H1 (cell line): ENCODE results near the gene PCIF1. TPM values are rescaled to one million over a fixed set of nuclear protein-coding genes. Genes with fewer than 3 reads are reported as not detected.
A peak's percentile ranks its signal among the peaks of the same experiment; 100 is the strongest.

Experiments
- CTCF ChIA-PET: fragments of 300-600 bp; sonication (Branson Sonifier 250); formaldehyde crosslinking; loops from one replicate; lab custom pipeline; 2021; ENCODE audit not compliant: partially characterized antibody; lab: Charles Lee
- POLR2A ChIA-PET: fragments of 300-600 bp; sonication (Branson Sonifier 250); formaldehyde crosslinking; loops from one replicate; lab custom pipeline; 2021; ENCODE audit warnings: inconsistent platforms; ENCODE audit not compliant: partially characterized antibody; lab: Charles Lee
- DNase-seq, 2 experiments: peaks; one replicate each; pipeline versions ENCODE4 v3.0.0 to v3.0.0-alpha.2; 2010 to 2022; ENCODE audit warnings: low spot score in 2 of 2, low read depth in 1 of 2, mixed read lengths in 1 of 2
- FAIRE-seq: peaks from 2 replicates; lab custom pipeline; 2011; peaks lifted over from hg19 to GRCh38; lab: Jason Lieb, UNC
- H2AFZ ChIP-seq: 2 replicates; pipeline ENCODE4 v1.8.1; 2012; ENCODE audit warnings: low read length, inconsistent platforms
- H2AK5ac ChIP-seq: 2 replicates; pipeline ENCODE4 v1.6.1; 2013; ENCODE audit warnings: low read depth, low read length
- H2BK120ac ChIP-seq: replicated peaks from 2 replicates; pipeline ENCODE3; 2013; ENCODE audit warnings: low read depth, low read length, inconsistent platforms
- H2BK12ac ChIP-seq: 2 replicates; pipeline ENCODE4 v1.6.1; 2013; ENCODE audit warnings: low read depth, low read length
- H2BK15ac ChIP-seq: 2 replicates; pipeline ENCODE4 v1.6.1; 2013; ENCODE audit warnings: low read length
- H2BK20ac ChIP-seq: 2 replicates; pipeline ENCODE4 v1.6.1; 2013; ENCODE audit warnings: low read length
- H2BK5ac ChIP-seq: 2 replicates; pipeline ENCODE4 v1.6.1; 2013; ENCODE audit warnings: low read depth, low read length
- H3K14ac ChIP-seq: 2 replicates; pipeline ENCODE4 v1.6.1; 2013; ENCODE audit warnings: inconsistent platforms; ENCODE audit not compliant: insufficient read length
- H3K18ac ChIP-seq: 2 replicates; pipeline ENCODE4 v1.6.1; 2013; ENCODE audit warnings: low read length; ENCODE audit errors: extremely low read depth
- H3K23ac ChIP-seq: 2 replicates; pipeline ENCODE4 v1.6.1; 2013; ENCODE audit warnings: inconsistent platforms; ENCODE audit not compliant: insufficient read length
- H3K23me2 ChIP-seq: 2 replicates; pipeline ENCODE4 v1.6.1; 2013; ENCODE audit warnings: low read depth, low read length
- H3K27ac ChIP-seq: 2 replicates; pipeline ENCODE4 v1.6.1; 2011; ENCODE audit warnings: low read depth, low read length, inconsistent platforms
- H3K27me3 ChIP-seq, 4 experiments: replicated peaks in 1 of 4; 1 replicate in 1 of 4; 2 replicates in 3 of 4; pipeline versions ENCODE4 v1.6.1 to v1.8.1; 2011 to 2013; ENCODE audit warnings: low read length in 3 of 4, mild to moderate bottlenecking in 3 of 4, inconsistent platforms in 2 of 4, mixed read lengths in 2 of 4, moderate library complexity in 1 of 4; ENCODE audit not compliant: control insufficient read depth in 3 of 4, insufficient read depth in 3 of 4; ENCODE audit errors: extremely low read depth in 1 of 4
- H3K36me3 ChIP-seq, 4 experiments: 2 replicates each; pipeline versions ENCODE4 v1.6.1 to v1.8.1; 2011 to 2013; ENCODE audit warnings: mild to moderate bottlenecking in 4 of 4, low read length in 3 of 4, moderate library complexity in 2 of 4, control low read depth in 1 of 4, inconsistent platforms in 1 of 4; ENCODE audit not compliant: insufficient read depth in 4 of 4, control insufficient read depth in 2 of 4
- H3K4ac ChIP-seq: replicated peaks from 2 replicates; pipeline ENCODE3; 2013; ENCODE audit warnings: low read length, low read depth, mixed read lengths, inconsistent platforms; ENCODE audit not compliant: insufficient read length
- H3K4me1 ChIP-seq, 4 experiments: replicated peaks in 1 of 4; 1 replicate in 1 of 4; 2 replicates in 3 of 4; pipeline versions ENCODE4 v1.6.1 to v1.8.1; 2011 to 2013; ENCODE audit warnings: low read length in 3 of 4, inconsistent platforms in 2 of 4, mixed read lengths in 1 of 4; ENCODE audit not compliant: insufficient read depth in 4 of 4, control insufficient read depth in 3 of 4
- H3K4me2 ChIP-seq, 2 experiments: 2 replicates each; pipeline versions ENCODE4 v1.6.1 to v1.8.1; 2011 to 2013; ENCODE audit warnings: low read depth in 2 of 2, low read length in 2 of 2, control low read depth in 1 of 2, inconsistent platforms in 1 of 2, mild to moderate bottlenecking in 1 of 2; ENCODE audit not compliant: insufficient read depth in 1 of 2
- H3K4me3 ChIP-seq, 4 experiments: fragments of 200-600, 300-600 bp in 1 of 4; sonication (generic), shearing (Covaris generic), sonication (Bioruptor Twin) in 1 of 4; 2 replicates each; pipeline versions ENCODE4 v1.5.1 to v1.8.1; 2011 to 2016; ENCODE audit warnings: low read length in 4 of 4, low read depth in 3 of 4, control low read depth in 2 of 4, inconsistent platforms in 2 of 4, mild to moderate bottlenecking in 2 of 4, mixed read lengths in 1 of 4, moderate library complexity in 1 of 4; ENCODE audit not compliant: insufficient read depth in 2 of 4; ENCODE audit errors: extremely low read depth in 1 of 4
- H3K56ac ChIP-seq: replicated peaks from 2 replicates; pipeline ENCODE3; 2013; ENCODE audit warnings: low read depth, mild to moderate bottlenecking, mixed read lengths, low read length, inconsistent platforms; ENCODE audit not compliant: insufficient read length
- H3K79me1 ChIP-seq: 2 replicates; pipeline ENCODE4 v1.6.1; 2013; ENCODE audit warnings: low read depth, low read length, control low read depth
- H3K79me2 ChIP-seq, 2 experiments: 2 replicates each; pipeline versions ENCODE4 v1.6.1 to v1.8.1; 2012 to 2013; ENCODE audit warnings: low read length in 2 of 2, mild to moderate bottlenecking in 2 of 2, inconsistent platforms in 1 of 2; ENCODE audit not compliant: insufficient read depth in 2 of 2, control insufficient read depth in 1 of 2
- H3K9ac ChIP-seq, 4 experiments: replicated peaks in 1 of 4; 1 replicate in 1 of 4; 2 replicates in 3 of 4; pipeline versions ENCODE4 v1.6.1 to v1.8.1; 2011 to 2013; ENCODE audit warnings: low read depth in 3 of 4, low read length in 3 of 4, control low read depth in 2 of 4, mild to moderate bottlenecking in 2 of 4, moderate library complexity in 2 of 4, inconsistent platforms in 1 of 4; ENCODE audit errors: extremely low read depth in 1 of 4
- H3K9me3 ChIP-seq, 2 experiments: 2 replicates each; pipeline versions ENCODE4 v1.6.1 to v1.8.1; 2012 to 2013; ENCODE audit warnings: mild to moderate bottlenecking in 2 of 2, moderate library complexity in 2 of 2, control low read depth in 1 of 2, inconsistent platforms in 1 of 2, low read depth in 1 of 2, low read length in 1 of 2, mixed read lengths in 1 of 2; ENCODE audit not compliant: insufficient read depth in 2 of 2
- H4K20me1 ChIP-seq, 2 experiments: replicated peaks in 1 of 2; 2 replicates each; pipeline versions ENCODE3 to v1.8.1; 2011 to 2013; ENCODE audit warnings: inconsistent platforms in 2 of 2, low read length in 2 of 2, mild to moderate bottlenecking in 1 of 2; ENCODE audit not compliant: insufficient read depth in 2 of 2, control insufficient read depth in 1 of 2
- H4K5ac ChIP-seq: 2 replicates; pipeline ENCODE4 v1.6.1; 2013; ENCODE audit warnings: low read length, low read depth, mixed read lengths, inconsistent platforms; ENCODE audit not compliant: insufficient read length
- H4K8ac ChIP-seq: 2 replicates; pipeline ENCODE4 v1.8.0; 2013; ENCODE audit warnings: mild to moderate bottlenecking, moderate library complexity, low read length, inconsistent platforms; ENCODE audit not compliant: insufficient read depth; ENCODE audit errors: extremely low read depth
- H4K91ac ChIP-seq: replicated peaks from 2 replicates; pipeline ENCODE3; 2013; ENCODE audit warnings: low read length, mixed read lengths, inconsistent platforms; ENCODE audit not compliant: insufficient read length
- GTF2F1 ChIP-seq: IDR thresholded peaks from 2 replicates; pipeline ENCODE4 v1.6.1; 2012; ENCODE audit warnings: low read depth, low read length, improper control_type of control experiment, borderline replicate concordance
- WGBS, 2 experiments: shearing (Covaris generic) in 1 of 2; methylation state at CpG; one replicate each; pipeline versions ENCODE4 v1.1.6 to v1.1.7; 2013 to 2015; ENCODE audit warnings: low lambda C conversion rate in 2 of 2, mixed read lengths in 2 of 2, inconsistent platforms in 1 of 2, low coverage in 1 of 2, missing lambda C conversion rate in 1 of 2; ENCODE audit not compliant: insufficient replicate concordance in 2 of 2, insufficient coverage in 1 of 2, insufficient read length in 1 of 2; ENCODE audit errors: extremely low coverage in 1 of 2, missing lambda C conversion rate in 1 of 2; 5-methylcytosine and 5-hydroxymethylcytosine counted together
- polyA plus RNA-seq, 7 experiments: library from polyadenylated mRNA; depleted of rRNA in 3 of 7; stranded (reverse) in 5 of 7; unstranded in 2 of 7; fragments of >200 nt in 5 of 7; fragments of 200-250 nt in 2 of 7; gene quantifications; 1 replicate in 5 of 7; 2 replicates in 1 of 7; 4 replicates in 1 of 7; pipeline versions ENCODE4 v1.2.1 to v1.2.3, GENCODE V29; 2011 to 2013; ENCODE audit warnings: missing spikeins in 2 of 7, mixed read lengths in 2 of 7
- total RNA-seq: library from RNA; stranded (reverse); fragmentation: NEBNext Ultra II Directional; extraction: Animal tissue kit (Norgen Biotek cat#: 25700); gene quantifications from 2 replicates; pipeline ENCODE4 v1.2.1, GENCODE V29; 2021

PCIF1 gene
- total and polyA plus RNA-seq, 2 of the 8 experiments (the other 6 are each of a cell fraction or from before 2014, with no cell fraction given), result 30.3 to 30.6 TPM

- ChIA-PET POLR2A (interaction anchor here (1.7 to 2.0 kb wide), 2 partner anchors 38 to 41 kb away, joined by 4 read pairs; no protein-coding TSS in a partner anchor), CTCF (interaction anchor here (0.7 to 2.4 kb wide), 3 partner anchors 12 to 38 kb away, joined by 3 to 13 read pairs (median 11); no protein-coding TSS in a partner anchor)
- Histone ChIP-seq H3K18ac (no peak overlapping the region), H2BK120ac (no peak overlapping the region), H2BK12ac (0 out of 2 replicates have a peak overlapping the region, but pooled peaks have one; percentile 17), H3K27ac (no peak overlapping the region), H4K20me1 (no peaks in the 10 kb centered on the region), H3K56ac (no peak overlapping the region), H3K79me1 (no peaks in the 10 kb centered on the region), H3K23me2 (peaks cover 3% of the 10 kb centered on the region; the same call in 1 of the 2 replicates), H2BK20ac (no peak overlapping the region), H4K5ac (no peak overlapping the region), H4K91ac (peak overlapping the region; percentile 53), H2BK15ac (no peak overlapping the region), H3K4me1 (peaks cover 0 to 2% (median under 1%) of the 10 kb centered on the region in 4 experiments; a peak in 2 of 7 replicates), H3K79me2 (no peaks in the 10 kb centered on the region), H3K36me3 (no peaks in the 10 kb centered on the region), H3K27me3 (no peaks in the 10 kb centered on the region), H3K4me2 (no peak overlapping the region), H3K4ac (no peak overlapping the region), H2BK5ac (0 out of 2 replicates have a peak overlapping the region, but pooled peaks have one; percentile 9), H3K23ac (no peak overlapping the region), H2AK5ac (no peak overlapping the region), H3K4me3 (no peak overlapping the region), H4K8ac (no peak overlapping the region; the same call in 1 of the 2 replicates), H3K14ac (no peak overlapping the region), H2AFZ (peak overlapping the region; percentile 71; the same call in 1 of the 2 replicates), H3K9ac (no peak overlapping the region), H3K9me3 (no peaks in the 10 kb centered on the region)
- DNase-seq (no peak), FAIRE-seq (no peak)
- 91% methylated on average over 6 of the region's 6 CpGs; no CpG with 5 or more reads in 1 of the 2 experiments for WGBS, 2 experiments
- TF ChIP-seq GTF2F1, result no peak
Measured at GRCh38 chr20:45976086-45976485, 41.6 kb downstream of the PCIF1 start.
